Adrenal gland (tissue), 5 donors: ENCODE data around the gene CCDC187.

ENCODE experiments used
- POLR2A ChIP-seq, 2 donors: fragments of 450-650 bp; IDR thresholded peaks; one replicate each; pipeline ENCODE4 v1.6.1; 2017; ENCODE audit warnings: antibody characterized with exemption in 2 of 2, mild to moderate bottlenecking in 2 of 2, moderate library complexity in 1 of 2
- TF ChIP-seq, protein P1 (sequence below), 6 experiments: fragments of 450-650 bp in 4 of 6; fragments of 200-600 bp in 2 of 6; sonication (generic) in 1 of 6; IDR thresholded peaks; 1 replicate in 5 of 6; 2 replicates in 1 of 6; pipeline versions ENCODE4 v1.5.1 to v1.8.0; 2016 to 2021; ENCODE audit warnings: antibody characterized with exemption in 6 of 6, mild to moderate bottlenecking in 2 of 6, moderate library complexity in 1 of 6
- donor health status: DM: no; HTN: no; CAD: no.

DNA sequence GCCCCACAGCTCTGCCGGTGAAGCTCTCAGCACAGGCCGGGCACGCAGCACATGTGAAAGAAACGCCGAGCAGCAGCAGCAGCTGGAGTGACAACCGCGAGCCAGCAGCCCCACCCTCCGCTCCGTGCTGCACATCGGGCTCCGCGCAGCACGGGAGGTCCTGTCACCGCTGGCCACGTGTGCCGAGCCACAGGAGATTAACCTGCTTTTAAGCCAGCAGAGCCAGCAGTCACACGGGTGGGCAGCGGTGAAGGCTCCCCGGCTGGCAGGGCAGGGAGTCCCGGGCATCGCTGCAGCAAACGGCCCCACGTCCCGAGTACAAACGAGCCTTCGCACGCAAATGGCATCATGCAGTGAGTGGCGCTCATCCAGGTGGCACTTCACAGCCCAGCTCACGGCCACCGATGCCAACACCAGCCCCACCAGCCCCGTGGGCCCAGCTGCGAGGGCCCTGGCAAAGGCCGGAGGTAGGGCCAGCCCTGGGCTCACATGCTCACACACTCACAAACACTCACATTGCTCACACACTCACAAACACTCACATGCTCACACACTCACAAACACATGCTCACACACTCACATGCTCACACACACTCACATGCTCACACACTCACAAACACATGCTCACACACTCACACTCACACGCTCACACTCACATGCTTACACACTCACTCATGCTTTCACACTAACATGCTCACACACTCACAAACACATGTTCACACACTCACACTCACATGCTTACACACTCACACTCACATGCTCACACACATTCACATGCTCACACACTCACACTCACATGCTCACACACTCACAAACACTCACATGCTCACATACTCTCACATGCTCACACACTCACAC is 11.1 kb downstream of the CCDC187 start:
- TF ChIP-seq, protein P1, sequence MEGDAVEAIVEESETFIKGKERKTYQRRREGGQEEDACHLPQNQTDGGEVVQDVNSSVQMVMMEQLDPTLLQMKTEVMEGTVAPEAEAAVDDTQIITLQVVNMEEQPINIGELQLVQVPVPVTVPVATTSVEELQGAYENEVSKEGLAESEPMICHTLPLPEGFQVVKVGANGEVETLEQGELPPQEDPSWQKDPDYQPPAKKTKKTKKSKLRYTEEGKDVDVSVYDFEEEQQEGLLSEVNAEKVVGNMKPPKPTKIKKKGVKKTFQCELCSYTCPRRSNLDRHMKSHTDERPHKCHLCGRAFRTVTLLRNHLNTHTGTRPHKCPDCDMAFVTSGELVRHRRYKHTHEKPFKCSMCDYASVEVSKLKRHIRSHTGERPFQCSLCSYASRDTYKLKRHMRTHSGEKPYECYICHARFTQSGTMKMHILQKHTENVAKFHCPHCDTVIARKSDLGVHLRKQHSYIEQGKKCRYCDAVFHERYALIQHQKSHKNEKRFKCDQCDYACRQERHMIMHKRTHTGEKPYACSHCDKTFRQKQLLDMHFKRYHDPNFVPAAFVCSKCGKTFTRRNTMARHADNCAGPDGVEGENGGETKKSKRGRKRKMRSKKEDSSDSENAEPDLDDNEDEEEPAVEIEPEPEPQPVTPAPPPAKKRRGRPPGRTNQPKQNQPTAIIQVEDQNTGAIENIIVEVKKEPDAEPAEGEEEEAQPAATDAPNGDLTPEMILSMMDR (IDR thresholded peaks at IDR 0.05), result no peak
- TF ChIP-seq POLR2A (IDR thresholded peaks at IDR 0.05), result no peak
